ENCODE results near the gene PRR15. TPM values are rescaled to one million over a fixed set of nuclear protein-coding genes. Genes with fewer than 3 reads are reported as not detected.

The PRR15 gene
- polyA plus RNA-seq, 1 donor from 2014 or later: not detected

- no peak overlapping the region for H3K4me2 ChIP-seq (ENCODE audit: low read length)
- no peaks in the 10 kb centered on the region for H3K79me2 ChIP-seq (replicated peaks; ENCODE audit: insufficient read depth, low read length)
- H4K20me1 ChIP-seq (ENCODE audit: insufficient read depth): no peaks in the 10 kb centered on the region
- no peak overlapping the region for H3K9ac ChIP-seq (ENCODE audit: low read length)
- H3K9me3 ChIP-seq (ENCODE audit: low read length): no peaks in the 10 kb centered on the region
- peak overlapping the region; percentile 61 for H3K27ac ChIP-seq (ENCODE audit: low read length)
- no peaks in the 10 kb centered on the region for H3K9me2 ChIP-seq (ENCODE audit: insufficient read depth, low read length)
- no peaks in the 10 kb centered on the region for H3K27me3 ChIP-seq (ENCODE audit: insufficient read depth, low read depth, low read length)
- H3K36me3 ChIP-seq (ENCODE audit: insufficient read depth, low read length): no peaks in the 10 kb centered on the region
- H3K4me3 ChIP-seq (ENCODE audit: low read length): no peak overlapping the region
- H2AFZ ChIP-seq (ENCODE audit: low read depth, low read length): no peak overlapping the region
- no peaks in the 10 kb centered on the region for H3F3A ChIP-seq (ENCODE audit: insufficient read depth, low read length, poor library complexity, severe bottlenecking)
- no peak for TF ChIP-seq TAF1 (IDR thresholded peaks at IDR 0.05; ENCODE audit: low read depth)
- TF ChIP-seq REST (IDR thresholded peaks at IDR 0.05; ENCODE audit: borderline replicate concordance): no peak
- TF ChIP-seq RAD21 (conservative IDR thresholded peaks at IDR 0.05): no peak
- TF ChIP-seq EP300 (conservative IDR thresholded peaks at IDR 0.05; ENCODE audit: poor library complexity, severe bottlenecking): no peak
- no peak for TF ChIP-seq POLR2AphosphoS5 (IDR thresholded peaks at IDR 0.05)
These were observed 35.4 kb downstream of the PRR15 start for GRCh38 chr7:29599026-29599425.

- no peak overlapping the region for H3K9ac ChIP-seq (ENCODE audit: low read length)
- H3K4me3 ChIP-seq (ENCODE audit: low read length): no peak overlapping the region
- no peaks in the 10 kb centered on the region for H3K36me3 ChIP-seq (ENCODE audit: insufficient read depth, low read length)
- no peak overlapping the region for H2AFZ ChIP-seq (ENCODE audit: low read depth, low read length)
- H3K79me2 ChIP-seq (replicated peaks; ENCODE audit: insufficient read depth, low read length): no peaks in the 10 kb centered on the region
- no peaks in the 10 kb centered on the region for H3F3A ChIP-seq (ENCODE audit: insufficient read depth, low read length, poor library complexity, severe bottlenecking)
- no peak overlapping the region for H3K27ac ChIP-seq (ENCODE audit: low read length)
- no peaks in the 10 kb centered on the region for H4K20me1 ChIP-seq (ENCODE audit: insufficient read depth)
- TF ChIP-seq REST (IDR thresholded peaks at IDR 0.05; ENCODE audit: borderline replicate concordance): no peak
- no peak for TF ChIP-seq EP300 (conservative IDR thresholded peaks at IDR 0.05; ENCODE audit: poor library complexity, severe bottlenecking)
- no peak for TF ChIP-seq POLR2AphosphoS5 (IDR thresholded peaks at IDR 0.05)
- no peak for TF ChIP-seq EZH2 (IDR thresholded peaks at IDR 0.05; ENCODE audit: borderline replicate concordance, insufficient read depth, low read length, poor library complexity, severe bottlenecking)
- TF ChIP-seq SMC3 (conservative IDR thresholded peaks at IDR 0.05; ENCODE audit: poor library complexity): no peak
- TF ChIP-seq CTCF (IDR thresholded peaks at IDR 0.05; ENCODE audit: poor library complexity, severe bottlenecking): no peak
- H3K9me3 ChIP-seq (ENCODE audit: low read length): no peaks in the 10 kb centered on the region
- H3K4me2 ChIP-seq (ENCODE audit: low read length): no peak overlapping the region
- H3K9me2 ChIP-seq (ENCODE audit: insufficient read depth, low read length): no peaks in the 10 kb centered on the region
- H3K27me3 ChIP-seq (ENCODE audit: insufficient read depth, low read depth, low read length): no peaks in the 10 kb centered on the region
These were observed 37.0 kb downstream of the PRR15 start for GRCh38 chr7:29600661-29601060.

Measured in neural cell (in vitro differentiated cells).